ENCODE data around the gene STAU1. TPM values are rescaled to one million over a fixed set of nuclear protein-coding genes. Genes with fewer than 3 reads are reported as not detected.
A peak's percentile ranks its signal among the peaks of the same experiment; 100 is the strongest.

Gene STAU1
- total and polyA plus RNA-seq, 10 of the 15 experiments (the other 5 are each of a cell fraction or from before 2014, with no cell fraction given): 13.9 to 66.2 (median 45.6) TPM

- 0 out of 2 replicates have a peak, but pooled peaks have one; percentile 48 for TF ChIP-seq ZNF592 (IDR thresholded peaks at IDR 0.05)
- no peak for TF ChIP-seq HDAC6 (IDR thresholded peaks at IDR 0.05; ENCODE audit: unreplicated experiment)
- TF ChIP-seq SKIL (IDR thresholded peaks at IDR 0.05; ENCODE audit: low read depth, poor library complexity, severe bottlenecking): peak; percentile 36
- no peak for TF ChIP-seq RCOR1 (conservative IDR thresholded peaks at IDR 0.05; ENCODE audit: low read depth, low read length)
- TF ChIP-seq CUX1 (IDR thresholded peaks at IDR 0.05; ENCODE audit: insufficient replicate concordance, low read depth, low read length): no peak
- peak; percentile 69 for TF ChIP-seq E4F1 (IDR thresholded peaks at IDR 0.05; ENCODE audit: borderline replicate concordance, partially characterized antibody)
- peak; percentile 57 for TF ChIP-seq MTA2 (IDR thresholded peaks at IDR 0.05; ENCODE audit: low read depth)
- no peak for TF ChIP-seq IRF5 (IDR thresholded peaks at IDR 0.05; ENCODE audit: borderline replicate concordance)
- no peak for TF ChIP-seq ATF3 (IDR thresholded peaks at IDR 0.05; ENCODE audit: borderline replicate concordance, extremely low read depth, low read depth, low read length)
- no peak for TF ChIP-seq EP300 (IDR thresholded peaks at IDR 0.05; ENCODE audit: borderline replicate concordance in 1 of 2, control insufficient read depth in 1 of 2, low read depth in 2 of 2, low read length in 2 of 2)
These were observed 31.2 kb upstream of the STAU1 start, which contains the start of gene DDX27 (continued) for GRCh38 chr20:49219091-49219923.
